Measurements from ENCODE around the gene ANO4.

Gene ANO4

GRCh38 chr12:100951756-100952155 lies 157.2 kb downstream of the ANO4 start:
- no peak for DNase-seq (ENCODE audit: low spot score)

DNA sequence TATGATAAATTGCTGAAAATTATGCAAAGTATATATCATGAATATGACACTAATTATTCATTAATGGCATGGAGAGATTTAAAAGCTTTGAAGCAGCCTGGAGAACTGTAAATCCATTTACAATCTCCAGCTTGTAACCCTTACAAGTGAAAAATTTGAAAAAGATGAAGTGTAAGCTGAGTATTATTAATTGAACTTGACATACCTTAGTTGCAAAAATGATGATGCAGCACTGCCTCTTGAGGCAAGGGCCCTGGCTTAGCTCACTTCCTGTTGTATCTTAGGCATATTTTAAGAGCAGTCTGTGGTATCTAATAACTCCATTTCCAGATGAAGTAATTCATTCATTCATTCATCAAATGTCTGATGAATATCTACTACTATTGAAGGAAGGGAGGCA lies 158.6 kb downstream of the ANO4 start:
- no peak for DNase-seq (ENCODE audit: low spot score)

GRCh38 chr12:100953677-100954076 lies 159.1 kb downstream of the ANO4 start:
- no peak for DNase-seq (ENCODE audit: low spot score)

DNA sequence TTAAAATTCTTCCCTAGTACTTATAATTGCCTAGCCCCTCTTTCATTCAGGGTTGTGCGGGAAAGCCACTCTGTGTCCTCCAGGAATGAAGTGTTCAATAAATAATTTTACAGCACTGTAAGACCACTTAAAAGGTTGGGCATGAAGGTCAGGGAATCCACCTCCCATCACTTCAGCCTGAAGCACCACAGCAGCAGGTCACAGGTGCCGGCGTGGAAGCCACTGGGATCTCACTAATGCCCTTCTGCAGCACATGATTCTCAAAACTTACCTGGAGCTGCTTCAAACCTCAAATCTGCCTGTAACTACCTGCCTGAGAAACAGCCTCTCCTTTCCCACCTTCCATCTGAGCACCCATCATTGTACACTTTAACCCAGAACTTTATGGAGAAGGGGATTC lies 159.5 kb downstream of the ANO4 start:
- DNase-seq (ENCODE audit: low spot score), result no peak

GRCh38 chr12:100955139-100955538 lies 160.6 kb downstream of the ANO4 start:
- peak; percentile 20 for DNase-seq (ENCODE audit: low spot score)

GRCh38 chr12:100956311-100956852 lies 161.8 kb downstream of the ANO4 start:
- DNase-seq (ENCODE audit: low spot score), result no peak

DNA sequence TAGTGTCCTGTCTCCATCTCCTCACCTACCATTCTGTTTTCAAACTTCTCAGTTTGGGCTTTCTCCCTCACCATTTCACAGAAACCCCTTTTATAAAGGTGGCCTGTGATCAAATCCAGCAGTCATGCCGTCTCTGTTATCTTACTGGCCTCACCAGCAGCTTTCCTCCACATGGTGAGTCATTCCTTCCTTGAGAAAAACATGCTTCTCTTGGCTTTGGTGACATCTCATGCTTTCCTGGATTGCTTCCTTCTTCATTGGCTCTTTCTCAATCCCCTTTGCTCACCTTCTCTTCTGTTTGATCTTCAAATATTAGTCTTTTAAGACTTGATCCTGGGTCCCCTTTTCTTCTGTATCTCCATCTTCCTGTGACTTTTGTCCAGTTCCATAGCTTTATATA lies 164.9 kb downstream of the ANO4 start:
- no peak for DNase-seq (ENCODE audit: low spot score)

DNA sequence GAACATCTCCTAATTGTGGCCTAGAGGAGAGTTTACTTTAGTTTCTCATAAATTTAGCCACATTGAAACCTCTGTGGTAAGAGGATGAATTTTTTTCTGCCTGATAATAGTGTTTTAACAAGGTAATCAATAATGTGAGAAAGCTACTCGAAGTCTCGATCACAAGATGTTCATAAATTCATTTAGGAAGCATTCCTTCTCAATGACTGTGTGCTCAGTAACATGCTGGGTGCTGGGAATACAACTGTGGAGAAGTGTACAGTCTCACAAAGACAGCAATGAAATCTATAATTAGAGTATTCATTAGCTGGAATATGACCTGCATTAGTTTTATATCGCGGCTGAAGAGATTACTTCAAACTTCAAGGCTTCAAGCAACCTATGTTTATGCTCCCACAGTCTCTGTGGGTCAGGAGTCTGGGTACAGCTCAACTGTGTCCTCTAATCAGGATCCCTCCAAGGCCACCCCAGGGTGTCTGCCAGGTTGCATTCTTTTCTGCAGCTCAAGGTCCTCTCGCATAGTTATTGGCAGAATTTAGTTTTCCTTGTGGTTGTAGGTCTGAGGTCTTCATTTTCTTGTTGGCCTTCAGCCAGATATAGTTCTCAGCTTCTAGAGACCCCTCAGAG lies 167.6 kb downstream of the ANO4 start:
- DNase-seq (ENCODE audit: low spot score), result no peak

- DNase-seq (ENCODE audit: low spot score), result no peak
Observed at GRCh38 chr12:100963381-100963780, 168.8 kb downstream of the ANO4 start.

- no peak for DNase-seq (ENCODE audit: low spot score)
Observed at GRCh38 chr12:100964028-100964427, 169.5 kb downstream of the ANO4 start.

GRCh38 chr12:100967189-100967588 lies 172.6 kb downstream of the ANO4 start:
- peak; percentile 8 for DNase-seq (ENCODE audit: low spot score)

DNA sequence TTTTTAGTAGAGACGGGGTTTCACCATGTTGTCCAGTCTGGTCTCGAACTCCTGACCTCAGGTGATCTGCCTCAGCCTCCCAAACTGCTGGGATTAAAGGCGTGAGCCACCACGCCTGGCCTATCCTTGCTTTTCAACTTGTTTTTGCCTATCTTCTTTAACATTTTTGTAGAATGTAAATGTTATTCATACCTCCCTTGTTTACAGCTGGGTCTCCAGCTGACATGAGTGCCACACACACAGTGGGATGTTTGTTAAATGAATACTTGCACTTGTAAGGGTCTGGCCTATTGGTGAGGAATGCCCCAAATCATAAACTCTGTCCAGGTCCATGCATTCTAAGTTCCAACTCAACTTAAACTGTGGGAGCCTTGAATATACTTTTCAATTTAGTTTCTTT lies 176.3 kb downstream of the ANO4 start:
- no peak for DNase-seq (ENCODE audit: low spot score)

DNA sequence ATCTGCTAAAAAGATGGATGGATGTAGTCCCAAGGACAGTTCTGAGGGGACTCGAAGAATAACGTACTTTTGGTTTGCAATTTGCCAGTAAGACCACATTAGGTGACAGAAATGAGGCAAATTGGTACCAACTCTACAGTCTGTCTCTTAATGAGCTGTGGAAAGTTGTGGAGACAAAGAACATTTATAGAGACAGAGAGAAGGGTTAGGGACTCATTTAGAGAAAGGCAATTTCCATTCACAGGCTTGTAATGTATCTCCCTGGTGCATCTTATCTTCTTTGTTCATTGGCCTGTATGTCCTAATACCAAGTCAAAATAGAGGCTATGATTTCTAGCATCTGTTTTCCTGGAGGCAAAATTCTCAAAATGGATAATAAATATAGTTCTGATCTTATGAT lies 177.5 kb downstream of the ANO4 start:
- DNase-seq (ENCODE audit: low spot score), result no peak

- DNase-seq (ENCODE audit: low spot score), result no peak
Observed at GRCh38 chr12:100974341-100974740, 179.8 kb downstream of the ANO4 start.

GRCh38 chr12:100974747-100975146 lies 180.2 kb downstream of the ANO4 start:
- no peak for DNase-seq (ENCODE audit: low spot score)

GRCh38 chr12:100976735-100977134 lies 182.2 kb downstream of the ANO4 start:
- DNase-seq (ENCODE audit: low spot score), result no peak

GRCh38 chr12:100980856-100981255 lies 186.3 kb downstream of the ANO4 start:
- DNase-seq (ENCODE audit: low spot score), result no peak

GRCh38 chr12:100982511-100983183 lies 188.1 kb downstream of the ANO4 start:
- DNase-seq (ENCODE audit: low spot score), result no peak

GRCh38 chr12:100984796-100985195 lies 190.2 kb downstream of the ANO4 start:
- no peak for DNase-seq (ENCODE audit: low spot score)

GRCh38 chr12:100986595-100987547 lies 192.3 kb downstream of the ANO4 start:
- DNase-seq (ENCODE audit: low spot score), result no peak

GRCh38 chr12:100987552-100988521 lies 193.3 kb downstream of the ANO4 start:
- peak; percentile 45 for DNase-seq (ENCODE audit: low spot score)
